ENCODE data around the gene KCNK5. TPM values are rescaled to one million over a fixed set of nuclear protein-coding genes. Genes with fewer than 3 reads are reported as not detected.

The KCNK5 gene
- total RNA-seq, 1 donor from 2014 or later, result not detected

DNA sequence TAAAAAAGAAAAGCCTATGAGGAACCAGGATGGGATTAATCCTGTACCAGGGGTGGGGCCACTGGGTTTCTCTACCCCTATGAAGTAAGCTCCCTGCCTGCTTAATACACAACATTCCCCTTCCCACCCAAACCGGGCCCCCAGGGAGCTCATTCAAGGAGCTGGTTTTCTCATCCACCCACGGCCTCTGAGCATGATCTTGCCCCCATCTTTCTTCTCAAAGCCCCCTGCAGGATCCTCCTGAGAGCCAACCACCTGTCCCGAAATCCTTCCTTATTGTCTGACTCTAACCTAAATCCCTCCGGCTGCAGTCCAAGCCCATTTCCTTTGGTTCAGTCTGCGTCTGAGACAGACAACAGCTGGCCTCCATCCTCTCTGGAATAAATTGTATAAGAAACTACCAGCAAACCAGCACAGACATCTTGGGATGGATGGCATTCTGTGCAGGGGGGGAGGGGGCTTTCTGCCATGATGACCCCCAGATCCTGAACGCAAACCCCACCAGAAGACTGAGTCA lies 21.0 kb downstream of the KCNK5 start:
- no peaks in the 10 kb centered on the region for H3K9me3 Mint-ChIP-seq (ENCODE audit: unreplicated experiment)
- H3K4me1 Mint-ChIP-seq (ENCODE audit: unreplicated experiment), result no peaks in the 10 kb centered on the region
- TF ChIP-seq, protein P1, sequence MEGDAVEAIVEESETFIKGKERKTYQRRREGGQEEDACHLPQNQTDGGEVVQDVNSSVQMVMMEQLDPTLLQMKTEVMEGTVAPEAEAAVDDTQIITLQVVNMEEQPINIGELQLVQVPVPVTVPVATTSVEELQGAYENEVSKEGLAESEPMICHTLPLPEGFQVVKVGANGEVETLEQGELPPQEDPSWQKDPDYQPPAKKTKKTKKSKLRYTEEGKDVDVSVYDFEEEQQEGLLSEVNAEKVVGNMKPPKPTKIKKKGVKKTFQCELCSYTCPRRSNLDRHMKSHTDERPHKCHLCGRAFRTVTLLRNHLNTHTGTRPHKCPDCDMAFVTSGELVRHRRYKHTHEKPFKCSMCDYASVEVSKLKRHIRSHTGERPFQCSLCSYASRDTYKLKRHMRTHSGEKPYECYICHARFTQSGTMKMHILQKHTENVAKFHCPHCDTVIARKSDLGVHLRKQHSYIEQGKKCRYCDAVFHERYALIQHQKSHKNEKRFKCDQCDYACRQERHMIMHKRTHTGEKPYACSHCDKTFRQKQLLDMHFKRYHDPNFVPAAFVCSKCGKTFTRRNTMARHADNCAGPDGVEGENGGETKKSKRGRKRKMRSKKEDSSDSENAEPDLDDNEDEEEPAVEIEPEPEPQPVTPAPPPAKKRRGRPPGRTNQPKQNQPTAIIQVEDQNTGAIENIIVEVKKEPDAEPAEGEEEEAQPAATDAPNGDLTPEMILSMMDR (IDR thresholded peaks at IDR 0.05), result no peak
- H3K27ac Mint-ChIP-seq (ENCODE audit: unreplicated experiment), result no peak overlapping the region
- no peak for DNase-seq (ENCODE audit: extremely low spot score, unreplicated experiment)
- peaks cover 1% of the 10 kb centered on the region for H3K27me3 Mint-ChIP-seq (ENCODE audit: unreplicated experiment)
- no peaks in the 10 kb centered on the region for H3K36me3 Mint-ChIP-seq (ENCODE audit: unreplicated experiment)
- no peak overlapping the region for H3K4me3 Mint-ChIP-seq (ENCODE audit: unreplicated experiment)

DNA sequence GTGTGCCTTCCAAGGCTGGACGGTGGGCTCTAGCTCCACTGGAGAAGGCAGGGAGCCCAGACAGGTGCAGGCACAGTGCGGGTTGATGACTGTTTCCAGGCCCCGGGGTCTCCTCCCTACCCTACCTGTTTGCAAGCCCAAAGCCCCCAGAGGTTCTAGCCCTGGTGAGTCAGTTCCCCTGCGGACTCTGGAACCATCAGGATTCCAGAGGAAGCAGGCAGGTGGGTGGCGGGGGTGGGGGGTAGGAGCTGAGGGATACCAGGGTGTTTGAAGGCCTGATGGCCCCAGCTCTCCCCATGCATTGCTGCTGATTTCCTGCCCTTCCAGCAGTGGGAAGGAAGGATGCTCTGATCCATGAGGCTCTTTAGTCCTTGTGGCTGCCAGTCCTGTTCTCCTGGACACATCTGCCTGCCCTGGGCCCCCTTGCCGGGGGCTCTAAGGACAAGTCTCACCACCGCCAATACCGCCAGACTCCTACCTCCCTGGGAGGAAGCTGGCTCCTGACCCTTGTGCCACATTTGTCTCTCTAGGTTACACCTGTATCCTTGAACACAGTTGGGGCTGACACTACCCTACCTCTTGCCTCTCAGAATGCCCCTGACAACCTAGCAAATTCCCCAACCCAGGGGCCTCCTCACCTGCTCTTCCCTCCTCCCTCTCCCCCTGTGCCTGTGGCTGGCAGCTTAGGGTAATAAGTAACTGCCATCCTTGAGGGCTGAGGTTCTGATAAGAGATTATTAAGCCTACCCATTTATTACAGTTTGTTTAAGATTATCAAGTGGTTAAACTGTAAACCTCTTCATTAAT lies 21.7 kb downstream of the KCNK5 start:
- H3K27me3 Mint-ChIP-seq (ENCODE audit: unreplicated experiment), result no peaks in the 10 kb centered on the region
- no peaks in the 10 kb centered on the region for H3K9me3 Mint-ChIP-seq (ENCODE audit: unreplicated experiment)
- H3K4me3 Mint-ChIP-seq (ENCODE audit: unreplicated experiment), result no peak overlapping the region
- DNase-seq (ENCODE audit: extremely low spot score, unreplicated experiment), result no peak
- no peak overlapping the region for H3K27ac Mint-ChIP-seq (ENCODE audit: unreplicated experiment)
- TF ChIP-seq, protein P1 (IDR thresholded peaks at IDR 0.05), result no peak
- H3K4me1 Mint-ChIP-seq (ENCODE audit: unreplicated experiment), result no peaks in the 10 kb centered on the region
- no peaks in the 10 kb centered on the region for H3K36me3 Mint-ChIP-seq (ENCODE audit: unreplicated experiment)

DNA sequence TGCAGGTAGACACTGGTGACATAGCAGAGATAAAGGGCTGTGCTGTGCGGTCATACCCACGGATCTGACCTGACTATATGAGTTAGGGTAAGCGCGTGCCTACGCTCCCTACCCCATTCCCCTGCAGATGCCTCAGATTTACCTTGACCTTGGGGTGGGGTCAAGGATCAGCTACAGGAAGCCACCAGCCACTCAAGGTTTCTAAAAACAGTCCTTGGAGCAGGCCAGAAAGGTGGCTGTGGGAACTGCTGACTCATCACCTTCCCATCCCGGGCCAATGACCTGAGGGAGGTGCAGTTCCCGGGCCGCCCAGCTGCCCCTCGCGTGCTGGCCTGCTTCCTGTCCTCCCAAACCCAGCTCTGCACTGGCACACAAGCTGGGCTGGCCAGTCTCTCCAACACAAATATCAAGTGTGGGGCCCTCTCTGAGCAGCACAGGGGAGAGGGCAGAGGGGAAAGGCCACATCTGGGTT lies 23.0 kb downstream of the KCNK5 start:
- no peaks in the 10 kb centered on the region for H3K27me3 Mint-ChIP-seq (ENCODE audit: unreplicated experiment)
- TF ChIP-seq, protein P1 (IDR thresholded peaks at IDR 0.05), result no peak
- H3K9me3 Mint-ChIP-seq (ENCODE audit: unreplicated experiment), result no peaks in the 10 kb centered on the region
- no peak overlapping the region for H3K4me3 Mint-ChIP-seq (ENCODE audit: unreplicated experiment)
- H3K27ac Mint-ChIP-seq (ENCODE audit: unreplicated experiment), result no peak overlapping the region
- no peaks in the 10 kb centered on the region for H3K4me1 Mint-ChIP-seq (ENCODE audit: unreplicated experiment)
- DNase-seq (ENCODE audit: extremely low spot score, unreplicated experiment), result no peak
- no peaks in the 10 kb centered on the region for H3K36me3 Mint-ChIP-seq (ENCODE audit: unreplicated experiment)

DNA sequence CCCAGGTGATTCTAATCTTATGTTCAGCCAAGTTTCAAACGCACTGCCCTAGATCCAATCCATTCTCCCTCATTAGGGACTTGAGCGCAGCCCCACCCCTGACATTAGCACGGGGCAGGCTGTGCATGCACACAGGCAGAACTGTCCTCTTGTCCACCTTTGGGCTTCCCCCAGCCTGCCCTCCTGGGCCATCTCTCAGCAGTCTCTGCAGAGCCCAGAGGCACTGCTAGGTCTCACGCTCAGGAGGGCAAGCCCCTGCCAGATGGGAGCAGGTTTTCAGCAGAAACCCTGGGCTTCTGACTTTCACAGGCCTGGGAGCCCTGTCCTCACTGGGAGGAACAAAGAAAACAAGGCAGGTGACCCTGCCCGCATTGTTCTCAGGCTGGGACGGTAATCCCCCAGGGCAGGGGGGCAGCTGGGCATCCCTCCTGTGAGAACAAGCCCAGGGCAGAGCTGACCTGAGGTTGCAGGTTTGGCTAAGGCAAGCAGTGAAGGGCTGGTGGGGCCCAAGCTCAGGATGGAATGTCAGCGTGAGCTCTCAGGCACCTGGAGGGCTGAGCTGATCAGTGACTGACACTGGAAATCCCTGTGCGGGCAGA lies 24.5 kb downstream of the KCNK5 start:
- no peak overlapping the region for H3K4me3 Mint-ChIP-seq (ENCODE audit: unreplicated experiment)
- no peaks in the 10 kb centered on the region for H3K4me1 Mint-ChIP-seq (ENCODE audit: unreplicated experiment)
- no peaks in the 10 kb centered on the region for H3K27me3 Mint-ChIP-seq (ENCODE audit: unreplicated experiment)
- TF ChIP-seq, protein P1 (IDR thresholded peaks at IDR 0.05), result no peak
- H3K9me3 Mint-ChIP-seq (ENCODE audit: unreplicated experiment), result no peaks in the 10 kb centered on the region
- H3K27ac Mint-ChIP-seq (ENCODE audit: unreplicated experiment), result no peak overlapping the region
- no peak for DNase-seq (ENCODE audit: extremely low spot score, unreplicated experiment)
- no peaks in the 10 kb centered on the region for H3K36me3 Mint-ChIP-seq (ENCODE audit: unreplicated experiment)

DNA sequence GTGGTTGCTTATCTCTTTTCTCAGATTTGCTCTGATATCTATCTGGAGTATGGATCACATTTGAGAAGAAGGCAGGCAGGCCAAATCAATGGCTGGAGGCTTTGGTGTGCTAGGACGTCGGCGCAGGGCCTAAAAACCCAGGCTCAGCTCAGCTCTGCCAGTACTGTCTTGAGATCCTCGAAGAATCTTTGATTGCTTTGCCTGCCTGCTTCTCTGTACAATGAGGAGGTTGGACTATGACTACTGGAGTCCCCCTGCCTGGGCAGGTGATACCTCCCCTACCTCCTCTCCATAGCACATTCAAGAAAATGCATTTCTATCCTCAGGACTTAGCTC lies 25.1 kb downstream of the KCNK5 start:
- Mint-ChIP-seq H3K9me3 (ENCODE audit: unreplicated experiment) (no peaks in the 10 kb centered on the region), H3K36me3 (ENCODE audit: unreplicated experiment) (no peaks in the 10 kb centered on the region), H3K27me3 (ENCODE audit: unreplicated experiment) (no peaks in the 10 kb centered on the region), H3K4me3 (ENCODE audit: unreplicated experiment) (no peak overlapping the region), H3K4me1 (ENCODE audit: unreplicated experiment) (no peaks in the 10 kb centered on the region), H3K27ac (ENCODE audit: unreplicated experiment) (no peak overlapping the region)
- TF ChIP-seq, protein P1 (IDR thresholded peaks at IDR 0.05), result no peak
- no peak for DNase-seq (ENCODE audit: extremely low spot score, unreplicated experiment)

Measured in osteocyte (in vitro differentiated cells).